Measurements from ENCODE around the gene SHLD2.
"Not testable (repeated sequence)": the region's sequence is repeated elsewhere in the genome, so short reads cannot be mapped to it uniquely, and the experiment has no call there.

SHLD2 gene, protein sequence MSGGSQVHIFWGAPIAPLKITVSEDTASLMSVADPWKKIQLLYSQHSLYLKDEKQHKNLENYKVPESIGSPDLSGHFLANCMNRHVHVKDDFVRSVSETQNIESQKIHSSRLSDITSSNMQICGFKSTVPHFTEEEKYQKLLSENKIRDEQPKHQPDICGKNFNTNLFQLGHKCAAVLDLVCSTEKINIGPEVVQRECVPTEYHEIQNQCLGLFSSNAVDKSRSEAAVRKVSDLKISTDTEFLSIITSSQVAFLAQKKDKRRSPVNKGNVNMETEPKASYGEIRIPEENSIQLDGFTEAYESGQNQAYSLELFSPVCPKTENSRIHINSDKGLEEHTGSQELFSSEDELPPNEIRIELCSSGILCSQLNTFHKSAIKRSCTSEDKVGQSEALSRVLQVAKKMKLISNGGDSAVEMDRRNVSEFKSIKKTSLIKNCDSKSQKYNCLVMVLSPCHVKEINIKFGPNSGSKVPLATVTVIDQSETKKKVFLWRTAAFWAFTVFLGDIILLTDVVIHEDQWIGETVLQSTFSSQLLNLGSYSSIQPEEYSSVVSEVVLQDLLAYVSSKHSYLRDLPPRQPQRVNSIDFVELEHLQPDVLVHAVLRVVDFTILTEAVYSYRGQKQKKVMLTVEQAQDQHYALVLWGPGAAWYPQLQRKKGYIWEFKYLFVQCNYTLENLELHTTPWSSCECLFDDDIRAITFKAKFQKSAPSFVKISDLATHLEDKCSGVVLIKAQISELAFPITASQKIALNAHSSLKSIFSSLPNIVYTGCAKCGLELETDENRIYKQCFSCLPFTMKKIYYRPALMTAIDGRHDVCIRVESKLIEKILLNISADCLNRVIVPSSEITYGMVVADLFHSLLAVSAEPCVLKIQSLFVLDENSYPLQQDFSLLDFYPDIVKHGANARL

DNA sequence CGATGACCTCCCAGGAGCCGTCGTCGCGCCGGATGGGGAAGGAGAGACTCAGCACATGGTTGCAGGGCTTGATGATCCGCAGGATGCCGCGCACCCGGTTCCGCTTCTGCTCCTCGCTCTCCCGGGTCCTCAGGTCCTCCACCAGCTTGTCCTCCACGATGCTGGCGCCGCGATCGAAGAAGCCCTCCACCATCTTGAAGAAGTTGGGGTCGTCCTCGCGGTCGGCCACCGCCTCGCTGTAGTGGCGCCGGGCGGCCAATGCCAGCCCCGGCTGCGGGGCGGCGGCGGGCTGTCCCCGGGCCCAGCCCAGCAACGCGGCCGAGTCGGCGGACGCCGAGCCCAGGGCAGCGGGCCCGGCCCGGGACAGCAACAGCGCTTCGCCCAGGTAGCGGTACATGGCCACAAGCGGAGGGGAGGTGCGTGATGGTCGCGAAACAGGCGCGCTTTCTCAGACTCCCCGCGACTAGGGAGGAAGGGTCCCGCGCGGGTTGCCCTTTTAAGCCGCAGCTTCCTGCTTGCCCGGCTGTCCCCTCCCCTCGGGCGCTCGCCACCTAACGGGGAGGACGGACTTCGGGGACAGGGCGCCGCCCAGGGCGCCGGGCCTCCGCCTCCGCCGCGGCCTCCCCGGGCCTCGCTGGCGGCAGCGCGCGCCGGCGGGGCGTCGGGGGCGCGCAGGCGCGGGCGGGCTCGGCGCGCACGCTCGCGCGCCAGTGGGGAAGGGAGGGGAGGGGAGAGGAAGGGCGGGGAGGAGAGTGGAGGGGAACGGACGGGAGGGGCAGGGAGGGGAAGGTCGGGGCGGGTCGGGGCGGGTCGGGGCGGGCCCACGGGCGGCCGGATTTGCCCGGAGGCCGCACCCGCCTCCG lies at the start of gene SHLD2, which contains the start of gene GLUD1:
TSS of gene SHLD2 (plus strand) at position 834 of the 863 bp plus-strand sequence. CDS start 56,149 bp downstream, outside the sequence.
TSS of gene GLUD1 (minus strand) at position 471 of the 863 bp plus-strand sequence. CDS start at position 397, 74 bp downstream.
- DNase-seq (ENCODE audit: low read depth, low spot score): peak; percentile 77

DNA sequence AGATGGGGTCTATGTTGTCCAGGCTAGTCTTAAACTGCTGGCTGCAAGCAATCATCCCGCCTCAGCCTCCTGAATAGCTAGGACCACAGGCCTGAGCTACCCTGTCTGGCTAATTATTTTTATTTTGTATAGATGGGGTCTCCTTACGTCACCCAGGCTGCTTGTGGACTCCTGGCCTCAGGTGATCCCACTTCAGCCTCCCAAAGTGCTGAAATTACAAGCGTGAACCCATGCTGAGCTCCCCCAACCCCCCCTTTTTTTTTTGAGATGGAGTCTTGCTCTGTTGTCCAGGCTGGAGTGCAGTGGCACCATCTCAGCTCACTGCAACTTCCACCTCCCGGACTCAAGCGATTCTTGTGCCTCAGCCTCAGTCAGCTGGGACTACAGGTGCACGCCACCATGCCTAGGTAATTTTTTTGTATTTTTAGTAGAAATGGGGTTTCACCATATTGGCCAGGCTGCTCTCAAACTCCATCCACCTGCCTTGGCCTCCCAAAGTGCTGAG lies 49.5 kb upstream of the SHLD2 start:
- no peak for DNase-seq (ENCODE audit: low read depth, low spot score)

DNA sequence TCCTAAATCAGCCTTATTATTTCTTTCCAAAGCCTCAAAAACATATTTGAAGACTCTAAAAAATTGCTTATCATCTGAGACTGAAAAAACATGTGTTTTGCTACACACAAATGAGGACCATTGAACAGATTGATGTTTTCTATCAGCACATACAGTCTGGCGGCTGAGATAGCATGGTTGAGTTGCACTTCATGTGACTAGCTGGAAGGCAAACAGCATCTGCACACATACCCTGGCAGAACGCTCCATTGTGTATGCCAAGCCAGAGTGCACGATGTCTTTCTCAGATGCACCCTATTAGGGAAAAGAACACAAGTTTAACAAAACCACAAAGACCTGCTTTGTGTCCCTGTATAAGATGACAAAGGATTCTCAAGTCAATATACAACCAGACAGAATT lies 41.9 kb upstream of the SHLD2 start:
- DNase-seq (ENCODE audit: low read depth, low spot score): no peak

DNA sequence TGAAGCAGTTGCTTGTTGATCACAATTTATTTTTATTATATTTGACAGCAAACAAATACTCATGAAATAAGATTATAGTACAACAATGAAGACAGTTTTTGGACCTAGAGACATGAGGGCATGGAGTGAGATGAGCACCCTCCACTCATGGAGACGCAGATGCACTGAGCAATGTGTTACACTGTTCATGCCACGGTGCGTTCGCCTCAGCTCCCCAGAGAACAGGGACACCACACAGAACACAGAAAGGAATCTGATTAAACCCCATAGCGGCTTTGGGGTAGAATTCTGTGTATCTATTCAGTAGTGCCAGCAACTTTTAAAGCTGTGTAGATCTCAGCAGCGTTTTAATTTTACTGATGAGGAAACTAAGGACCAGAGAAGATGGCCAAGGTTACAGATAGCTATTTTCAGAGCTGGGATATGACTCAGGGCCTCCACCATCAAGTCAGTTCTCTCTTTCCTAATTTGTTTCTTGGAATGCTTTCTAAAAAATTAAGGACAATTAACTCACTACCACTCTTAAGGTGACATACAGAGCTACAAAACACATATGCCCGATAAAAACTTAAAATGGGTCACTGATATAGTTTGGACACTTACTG lies 41.3 kb upstream of the SHLD2 start:
- no peak for DNase-seq (ENCODE audit: low read depth, low spot score)

DNA sequence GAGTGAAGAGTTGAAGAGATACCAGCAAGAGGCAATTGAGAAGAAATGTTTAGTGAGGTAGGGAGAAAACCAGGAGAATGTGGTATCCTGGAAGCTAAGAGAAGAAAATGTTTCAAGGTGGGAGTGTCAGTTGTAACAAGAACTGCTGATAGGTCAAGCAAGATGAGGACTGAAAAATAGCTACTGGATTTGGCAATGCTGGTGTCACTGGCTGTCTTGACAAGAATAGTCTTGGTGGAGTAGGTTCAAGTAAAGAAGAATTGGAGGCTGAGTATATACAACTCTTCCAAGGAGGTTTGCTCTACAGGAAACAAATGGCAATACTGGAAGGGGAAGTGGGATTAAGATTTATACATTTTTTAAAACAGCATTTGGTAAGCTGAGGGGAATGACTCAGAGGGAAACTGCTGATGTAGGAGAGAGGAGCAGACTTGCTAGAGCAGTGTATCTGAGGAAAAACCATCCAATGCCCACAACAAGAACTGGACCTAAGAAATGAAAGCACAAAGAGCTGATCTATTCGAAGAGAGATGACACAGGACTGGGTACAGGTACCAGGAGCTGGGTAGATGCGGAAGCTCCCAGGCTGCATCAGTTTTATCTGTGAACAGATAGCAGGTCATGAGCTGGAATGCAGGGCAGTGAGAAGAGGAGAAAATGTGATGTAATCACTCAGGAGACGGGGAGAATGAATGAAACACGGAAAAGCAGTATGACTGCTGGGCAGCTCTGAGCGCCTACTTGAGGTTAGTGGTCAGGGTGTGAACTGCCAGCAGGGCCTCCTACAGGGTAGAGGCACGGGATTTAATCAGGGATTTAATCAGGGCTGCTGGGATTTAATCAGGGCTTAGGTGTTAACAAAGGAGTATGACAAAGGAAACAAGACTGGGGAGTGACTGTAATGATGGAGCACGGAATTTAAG lies 40.4 kb upstream of the SHLD2 start:
- DNase-seq (ENCODE audit: low read depth, low spot score): no peak

DNA sequence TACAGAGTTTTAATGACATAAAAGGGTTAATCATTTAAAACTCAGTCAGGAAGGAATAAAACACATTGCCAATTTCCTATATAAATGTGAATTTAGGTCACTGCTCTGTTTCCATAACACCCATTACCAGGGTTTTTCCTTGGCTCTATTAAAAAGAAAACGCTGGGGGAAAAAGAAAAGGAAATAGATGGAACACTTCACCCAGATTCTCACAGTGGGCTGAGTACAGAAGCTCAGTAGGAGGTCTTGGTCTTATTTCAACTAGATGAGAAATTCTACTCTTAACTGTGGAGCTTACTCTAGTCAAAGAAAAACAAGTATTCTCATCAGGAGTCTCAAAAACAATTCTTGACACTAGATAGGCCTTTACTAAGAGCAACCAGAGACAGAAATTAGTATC lies 36.8 kb upstream of the SHLD2 start:
- DNase-seq (ENCODE audit: low read depth, low spot score): no peak

DNA sequence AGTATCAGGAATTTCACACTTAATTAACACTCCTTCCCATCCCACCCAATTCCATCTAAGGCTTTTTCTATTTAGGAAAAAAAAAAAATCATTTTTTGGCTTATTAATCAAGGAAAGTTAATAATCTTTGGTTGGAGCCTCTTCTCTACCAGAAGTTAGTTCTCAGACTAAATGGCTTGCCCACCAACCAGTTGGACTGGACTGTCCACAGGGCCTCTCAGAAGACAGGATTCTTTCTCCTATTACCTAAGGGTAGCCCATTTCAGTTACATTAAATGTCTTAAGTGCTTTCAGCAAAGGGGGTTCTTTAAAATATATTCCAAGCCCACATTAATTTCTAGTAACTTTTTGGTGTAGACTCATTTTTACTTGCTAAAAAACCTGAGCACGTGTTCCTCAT lies 35.6 kb upstream of the SHLD2 start:
- no peak for DNase-seq (ENCODE audit: low read depth, low spot score)

DNA sequence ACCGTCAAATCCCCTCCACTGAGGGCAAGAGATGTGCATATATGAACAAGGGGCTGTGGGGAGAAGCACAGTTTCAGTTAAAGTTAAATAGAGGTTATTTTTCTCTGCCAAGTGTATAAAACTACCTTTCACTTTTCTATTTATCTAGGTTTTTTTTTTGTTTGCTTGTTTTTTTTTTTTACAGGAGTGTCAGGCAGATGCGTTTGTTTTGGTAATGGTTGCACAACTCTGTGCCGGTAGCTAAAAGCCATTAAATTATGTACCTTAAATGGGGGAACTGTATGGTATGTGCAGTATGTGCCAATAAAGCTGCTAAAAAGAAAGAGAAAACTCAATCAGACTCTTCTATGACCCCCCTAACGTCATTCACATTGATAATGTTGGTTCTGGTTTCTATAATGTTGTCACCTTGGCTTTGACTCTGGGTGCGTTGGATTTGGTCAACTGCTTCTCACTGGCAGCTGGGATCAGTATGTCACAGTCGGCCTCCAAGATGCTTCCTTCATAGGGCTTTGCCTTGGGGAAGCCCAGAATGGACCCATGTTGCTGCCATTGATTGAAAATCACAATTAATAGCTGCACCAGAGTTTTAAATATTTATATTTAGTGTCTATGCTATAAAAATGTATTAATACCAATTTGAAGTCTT lies 34.6 kb upstream of the SHLD2 start:
- no peak for DNase-seq (ENCODE audit: low read depth, low spot score)

DNA sequence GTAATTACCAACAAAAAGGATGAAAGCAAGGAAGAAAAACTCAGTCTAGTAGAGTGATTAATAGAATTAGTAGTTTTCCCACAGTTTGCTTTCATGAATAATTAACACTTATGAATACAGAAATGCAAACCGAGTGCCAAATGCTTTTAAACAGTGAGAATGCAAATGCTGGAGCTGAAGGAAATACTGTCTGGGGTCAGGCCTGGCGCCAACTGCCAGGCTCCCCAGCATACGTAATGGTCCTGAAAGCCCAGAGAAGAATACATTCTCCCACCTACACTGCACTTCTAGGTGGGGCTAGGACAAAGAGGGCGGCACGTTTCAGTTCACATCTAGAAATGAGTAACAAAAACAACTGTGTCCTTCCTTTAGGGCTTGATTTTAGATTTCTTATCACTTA lies 30.4 kb upstream of the SHLD2 start:
- no peak for DNase-seq (ENCODE audit: low read depth, low spot score)

DNA sequence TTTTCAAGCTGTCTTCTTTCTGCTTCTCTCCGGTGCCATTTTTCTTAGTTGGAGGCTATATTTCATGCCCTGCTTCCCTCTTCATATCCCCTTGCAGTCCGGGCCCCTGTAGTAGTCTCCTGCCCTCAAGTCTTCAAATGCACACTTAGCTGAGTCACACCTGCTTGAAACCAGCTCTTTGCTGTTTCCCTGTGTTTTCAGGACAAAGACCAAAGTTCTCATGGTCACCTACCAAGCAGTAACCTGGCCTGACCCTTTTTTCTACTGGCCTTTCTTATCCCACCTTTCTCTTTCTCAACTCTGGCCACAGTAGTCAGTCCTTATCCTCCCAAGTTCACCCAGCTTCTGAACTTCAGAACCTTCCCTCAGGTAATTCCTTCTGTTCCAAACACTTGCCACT lies 28.8 kb upstream of the SHLD2 start:
- DNase-seq (ENCODE audit: low read depth, low spot score): no peak

DNA sequence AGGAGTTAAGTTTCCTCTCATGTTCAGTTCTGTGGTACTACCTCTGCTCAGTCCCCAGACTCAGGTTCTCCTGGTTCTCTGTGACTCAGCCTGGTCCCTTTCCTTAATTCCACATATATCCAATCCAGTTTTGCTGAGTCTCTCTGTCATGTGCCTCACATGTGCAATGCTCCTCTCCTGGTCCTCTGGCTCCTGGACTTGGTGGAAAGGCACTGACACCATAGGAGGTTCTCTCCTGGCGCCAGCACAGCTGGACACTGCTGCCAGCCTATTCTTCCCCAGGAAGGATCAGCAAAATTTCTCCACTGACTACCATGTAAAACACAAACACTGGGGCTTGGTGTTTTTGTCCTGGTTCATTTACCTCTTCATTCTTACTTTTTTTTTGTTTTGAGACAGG lies 28.1 kb upstream of the SHLD2 start:
- no peak for DNase-seq (ENCODE audit: low read depth, low spot score)

DNA sequence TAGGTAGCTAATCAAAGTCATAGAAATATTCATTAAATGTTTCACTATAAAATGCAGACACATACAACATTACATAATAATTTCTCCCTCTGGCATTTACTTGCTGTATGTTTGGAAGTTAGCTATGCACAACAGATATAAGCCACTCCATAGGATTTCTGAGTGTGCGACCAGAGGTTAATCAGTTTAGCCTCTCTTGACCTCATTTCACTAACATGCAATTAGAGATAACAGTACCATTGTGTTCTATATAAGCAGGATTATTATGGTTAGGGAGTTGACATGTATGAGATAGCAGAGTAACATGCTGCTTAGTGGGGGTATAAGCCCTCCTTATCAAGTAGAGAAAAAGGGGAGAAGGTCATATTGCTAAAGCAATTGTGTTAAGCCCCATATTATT lies 26.7 kb upstream of the SHLD2 start:
- no peak for DNase-seq (ENCODE audit: low read depth, low spot score)

DNA sequence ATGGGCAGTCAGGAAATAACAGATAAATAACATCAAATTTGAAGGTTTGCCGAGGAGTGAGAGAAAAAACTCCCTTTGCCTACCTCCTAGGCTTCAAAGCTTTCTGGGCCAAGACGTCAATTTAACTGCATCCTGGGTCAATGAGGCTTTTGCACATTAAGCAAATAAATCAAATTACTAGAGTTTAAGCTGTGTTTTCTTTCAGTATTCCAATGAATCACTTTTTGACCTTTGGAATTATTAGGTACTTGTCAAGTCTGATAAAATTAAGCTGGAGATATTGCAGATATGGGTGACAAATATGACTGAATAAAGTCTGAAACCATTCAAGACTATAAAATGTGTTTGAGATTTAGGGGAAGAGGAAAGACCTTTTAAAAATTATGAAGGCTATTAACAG lies 22.6 kb upstream of the SHLD2 start:
- no peak for DNase-seq (ENCODE audit: low read depth, low spot score)

DNA sequence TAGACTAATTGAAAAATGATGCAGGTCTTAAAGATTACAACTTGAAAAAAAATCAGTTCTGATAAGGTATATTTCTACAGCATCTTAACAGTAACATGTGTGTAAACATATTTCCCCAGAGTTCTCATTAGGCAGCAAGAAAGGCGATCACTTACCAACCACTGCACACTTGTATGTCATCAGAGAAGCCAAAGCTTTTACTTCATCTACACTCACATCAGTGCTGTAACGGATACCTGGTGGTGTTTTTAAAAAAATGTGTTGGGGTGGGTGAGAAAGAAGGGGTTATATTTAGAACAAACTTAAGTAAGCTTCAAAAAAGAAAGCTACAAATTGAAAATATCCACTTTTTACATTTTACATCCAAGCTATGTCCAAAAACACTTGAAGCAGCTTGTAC lies 18.6 kb upstream of the SHLD2 start:
- not testable (repeated sequence) for DNase-seq (ENCODE audit: low read depth, low spot score)

DNA sequence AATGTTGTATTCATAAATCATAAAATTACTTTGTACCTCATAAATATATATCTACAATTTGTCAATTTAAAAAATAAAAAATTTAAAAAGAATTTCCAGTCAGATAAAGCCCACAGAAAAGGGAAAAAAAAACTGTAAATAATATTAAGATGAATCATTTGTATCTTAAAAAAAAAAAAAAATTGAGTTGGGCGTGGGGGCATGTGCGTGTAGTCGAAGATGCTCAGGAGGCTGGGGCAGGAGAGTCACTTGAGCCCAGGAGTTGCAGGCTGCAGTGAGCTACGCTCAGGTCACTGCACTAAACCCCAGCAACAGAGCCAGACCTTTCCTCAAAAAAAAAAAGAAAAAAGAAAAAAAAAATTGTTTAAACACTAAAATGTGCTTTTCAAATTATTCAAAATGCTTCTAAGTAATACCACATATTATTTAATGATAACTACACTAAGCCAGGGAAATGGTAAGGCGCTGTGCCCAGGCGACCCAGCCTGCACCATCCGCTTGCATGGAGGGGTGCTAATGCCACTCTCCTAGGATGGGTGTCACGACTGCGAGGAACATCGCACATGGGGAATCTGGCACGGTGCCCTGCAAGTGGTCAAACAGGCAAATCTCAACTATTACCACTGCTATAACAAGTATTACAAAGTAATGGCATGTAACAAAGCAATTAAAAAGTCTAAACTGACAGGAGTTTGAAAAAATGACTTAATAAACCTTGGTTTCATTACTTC lies 15.7 kb upstream of the SHLD2 start:
- no peak for DNase-seq (ENCODE audit: low read depth, low spot score)

DNA sequence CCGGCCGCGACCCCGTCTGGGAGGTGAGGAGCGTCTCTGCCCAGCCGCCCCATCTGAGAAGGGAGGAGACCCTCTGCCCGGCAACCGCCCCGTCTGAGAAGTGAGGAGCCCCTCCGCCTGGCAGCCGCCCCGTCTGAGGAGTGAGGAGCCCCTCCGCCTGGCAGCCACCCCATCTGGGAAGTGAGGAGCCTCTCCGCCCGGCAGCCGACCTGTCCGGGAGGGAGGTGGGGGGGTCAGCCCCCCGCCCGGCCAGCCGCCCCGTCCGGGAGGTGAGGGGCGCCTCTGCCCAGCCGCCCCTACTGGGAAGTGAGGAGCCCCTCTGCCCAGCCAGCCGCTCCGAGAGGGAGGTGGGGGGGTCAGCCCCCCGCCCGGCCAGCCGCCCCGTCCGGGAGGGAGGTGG lies 14.4 kb upstream of the SHLD2 start:
- not testable (repeated sequence) for DNase-seq (ENCODE audit: low read depth, low spot score)

DNA sequence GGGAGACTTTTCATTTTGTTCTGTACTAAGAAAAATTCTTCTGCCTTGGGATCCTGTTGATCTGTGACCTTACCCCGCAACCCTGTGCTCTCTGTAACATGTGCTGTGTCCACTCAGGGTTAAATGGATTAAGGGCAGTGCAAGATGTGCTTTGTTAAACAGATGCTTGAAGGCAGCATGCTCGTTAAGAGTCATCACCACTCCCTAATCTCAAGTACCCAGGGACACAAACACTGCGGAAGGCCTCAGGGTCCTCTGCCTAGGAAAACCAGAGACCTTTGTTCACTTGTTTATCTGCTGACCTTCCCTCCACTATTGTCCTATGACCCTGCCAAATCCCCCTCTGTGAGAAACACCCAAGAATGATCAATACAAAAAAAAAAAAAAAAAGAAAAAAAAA lies 13.4 kb upstream of the SHLD2 start:
- DNase-seq (ENCODE audit: low read depth, low spot score): not testable (repeated sequence)

DNA sequence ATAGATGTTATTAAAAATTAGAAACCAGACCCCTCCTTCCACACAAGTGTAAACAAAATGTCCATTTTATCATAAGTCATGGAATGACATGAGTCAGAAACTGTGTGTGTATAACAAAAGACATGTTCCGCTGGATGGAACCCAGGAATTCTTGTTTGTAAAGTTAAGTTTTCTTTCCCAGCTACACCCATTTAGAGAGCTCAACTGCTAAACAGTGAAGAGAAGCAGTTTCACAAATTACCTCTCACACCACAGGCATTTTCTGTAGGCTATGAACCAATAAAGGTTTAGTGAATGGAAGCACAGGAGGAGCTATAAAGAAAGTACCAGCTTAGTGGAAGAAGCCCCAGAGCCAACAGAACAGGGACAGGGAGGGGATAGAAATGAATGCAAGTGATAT lies 12.8 kb upstream of the SHLD2 start:
- DNase-seq (ENCODE audit: low read depth, low spot score): not testable (repeated sequence)

All from activated CD4-positive, CD25-positive, alpha-beta regulatory T cell treated with anti-CD3 and anti-CD28 coated beads, Interleukin-2, amount 50 U/mL, for 16 hours (primary cell).